ENCODE results near the gene ARHGEF4. TPM values are rescaled to one million over a fixed set of nuclear protein-coding genes. Genes with fewer than 3 reads are reported as not detected.

The ARHGEF4 gene
- total RNA-seq, 1 experiment from 2014 or later, result 20.0 TPM

- intact Hi-C loops (cut with micrococcal nuclease; ENCODE audit: unreplicated experiment), result no loop called here
- BruUV-seq (replicated peaks), result no TSS peak
- POLR2A ChIA-PET (ENCODE audit: unreplicated experiment), result no interaction called here
Observed at GRCh38 chr2:131011486-131011885, 174.8 kb downstream of the ARHGEF4 start.

GRCh38 chr2:131014141-131014540, 177.4 kb downstream of the ARHGEF4 start:
- Histone ChIP-seq H3K36me3 (ENCODE audit: low read depth) (no peaks in the 10 kb centered on the region), H3K9me2 (ENCODE audit: insufficient read depth) (no peaks in the 10 kb centered on the region), H3K4me3 (no peak overlapping the region), H3K9me3 (ENCODE audit: insufficient read depth, low read depth) (no peaks in the 10 kb centered on the region), H3K27me3 (ENCODE audit: insufficient read depth, low read depth) (no peaks in the 10 kb centered on the region), H3K27ac (no peak overlapping the region), H2AFZ (no peak overlapping the region), H4K20me1 (ENCODE audit: insufficient read depth) (no peaks in the 10 kb centered on the region), H3F3A (ENCODE audit: insufficient read depth, low read depth) (peaks cover 16% of the 10 kb centered on the region), H3K4me2 (no peak overlapping the region), H3K79me2 (ENCODE audit: low read depth) (no peaks in the 10 kb centered on the region), H3K4me1 (replicated peaks; ENCODE audit: insufficient read depth) (peaks cover 20% of the 10 kb centered on the region)
- BruUV-seq (replicated peaks), result no TSS peak
- TF ChIP-seq CTCF (conservative IDR thresholded peaks at IDR 0.05) (no peak), EZH2 (IDR thresholded peaks at IDR 0.05; ENCODE audit: low read depth) (no peak)
- intact Hi-C loops (cut with micrococcal nuclease; ENCODE audit: unreplicated experiment), result no loop called here
- no peak for DNase-seq
- CTCF ChIA-PET, result no interaction called here
- POLR2A ChIA-PET (ENCODE audit: unreplicated experiment), result no interaction called here

More at GRCh38 chr2:131011486-131011885, 174.8 kb downstream of the ARHGEF4 start:
- no peak for DNase-seq
- Histone ChIP-seq H3K79me2 (ENCODE audit: low read depth) (no peaks in the 10 kb centered on the region), H3K4me1 (replicated peaks; ENCODE audit: insufficient read depth) (peaks cover 2% of the 10 kb centered on the region), H3F3A (ENCODE audit: insufficient read depth, low read depth) (peaks cover 3% of the 10 kb centered on the region), H3K27me3 (ENCODE audit: insufficient read depth, low read depth) (no peaks in the 10 kb centered on the region), H3K36me3 (ENCODE audit: low read depth) (no peaks in the 10 kb centered on the region), H4K20me1 (ENCODE audit: insufficient read depth) (no peaks in the 10 kb centered on the region), H3K27ac (no peak overlapping the region), H3K9me2 (ENCODE audit: insufficient read depth) (no peaks in the 10 kb centered on the region), H3K9me3 (ENCODE audit: insufficient read depth, low read depth) (no peaks in the 10 kb centered on the region), H3K4me2 (no peak overlapping the region), H3K4me3 (no peak overlapping the region), H2AFZ (no peak overlapping the region)
- CTCF ChIA-PET, result no interaction called here
- TF ChIP-seq EZH2 (IDR thresholded peaks at IDR 0.05; ENCODE audit: low read depth), result no peak
- TF ChIP-seq CTCF (conservative IDR thresholded peaks at IDR 0.05), result no peak

DNA sequence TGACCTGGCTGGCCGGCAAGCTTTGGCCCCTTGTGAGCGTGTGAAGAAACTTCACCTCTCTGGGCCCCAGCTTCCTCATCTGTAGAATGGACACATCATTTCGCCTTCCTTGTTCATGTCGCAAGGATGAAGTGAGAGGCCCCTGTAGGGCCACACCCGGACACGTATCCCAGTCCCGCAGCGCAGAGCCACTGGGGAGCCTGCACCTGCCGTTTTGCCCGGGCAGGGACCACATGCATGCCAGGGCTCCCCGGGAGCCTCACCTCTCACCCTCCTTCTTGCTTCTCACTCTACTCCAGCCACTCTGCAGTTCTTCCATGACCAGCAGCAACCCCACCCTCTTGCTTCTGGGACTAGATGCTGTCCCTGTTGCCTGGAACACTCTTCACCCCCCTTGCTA, 179.1 kb downstream of the ARHGEF4 start:
- Histone ChIP-seq H3K79me2 (ENCODE audit: low read depth) (no peaks in the 10 kb centered on the region), H3F3A (ENCODE audit: insufficient read depth, low read depth) (peaks cover 16% of the 10 kb centered on the region), H3K27ac (no peak overlapping the region), H3K4me3 (no peak overlapping the region), H3K9me3 (ENCODE audit: insufficient read depth, low read depth) (no peaks in the 10 kb centered on the region), H3K4me1 (replicated peaks; ENCODE audit: insufficient read depth) (peaks cover 20% of the 10 kb centered on the region), H3K4me2 (no peak overlapping the region), H3K36me3 (ENCODE audit: low read depth) (no peaks in the 10 kb centered on the region), H3K27me3 (ENCODE audit: insufficient read depth, low read depth) (no peaks in the 10 kb centered on the region), H2AFZ (no peak overlapping the region), H4K20me1 (ENCODE audit: insufficient read depth) (no peaks in the 10 kb centered on the region), H3K9me2 (ENCODE audit: insufficient read depth) (no peaks in the 10 kb centered on the region)
- ChIA-PET POLR2A (ENCODE audit: unreplicated experiment) (no interaction called here), CTCF (no interaction called here)
- TF ChIP-seq EZH2 (IDR thresholded peaks at IDR 0.05; ENCODE audit: low read depth) (no peak), CTCF (conservative IDR thresholded peaks at IDR 0.05) (no peak)
- no peak for DNase-seq
- no TSS peak for BruUV-seq (replicated peaks)
- intact Hi-C loops (cut with micrococcal nuclease; ENCODE audit: unreplicated experiment), result no loop called here
